Transverse colon (tissue), 4 donors: ENCODE results near the gene P3H3. TPM values are rescaled to one million over a fixed set of nuclear protein-coding genes. Genes with fewer than 3 reads are reported as not detected.

Source experiments
- DNase-seq: peaks from one replicate; pipeline ENCODE4 v3.0.0-alpha.2; 2019
- H3K27ac ChIP-seq, 4 donors: fragments of 200-600 bp; sonication (generic); 2 replicates each; pipeline ENCODE4 v1.5.1; 2016 to 2018; ENCODE audit warnings: inconsistent platforms in 4 of 4
- H3K27me3 ChIP-seq: fragments of 200-600 bp; sonication (generic); 2 replicates; pipeline ENCODE4 v1.5.1; 2017; ENCODE audit warnings: inconsistent platforms
- H3K36me3 ChIP-seq, 4 donors: fragments of 200-600 bp; sonication (generic); 2 replicates each; pipeline ENCODE4 v1.5.1; 2017 to 2019; ENCODE audit warnings: inconsistent platforms in 4 of 4
- H3K4me1 ChIP-seq, 4 donors: fragments of 200-600 bp; sonication (generic); 2 replicates each; pipeline ENCODE4 v1.5.1; 2017 to 2020; ENCODE audit warnings: inconsistent platforms in 4 of 4
- H3K4me3 ChIP-seq, 4 donors: fragments of 200-600 bp; sonication (generic); 1 replicate in 1 of 4; 2 replicates in 3 of 4; pipeline versions ENCODE4 v1.5.1 to v1.6.1; 2017 to 2019; ENCODE audit warnings: inconsistent platforms in 4 of 4
- H3K9me3 ChIP-seq, 2 donors: fragments of 200-600 bp; sonication (generic); 2 replicates each; pipeline ENCODE4 v1.5.1; 2017 to 2019; ENCODE audit warnings: inconsistent platforms in 2 of 2
- CTCF ChIP-seq, 5 experiments: fragments of 200-600 bp in 3 of 5; fragments of 450-650 bp in 2 of 5; sonication (generic) in 3 of 5; IDR thresholded peaks; 1 replicate in 2 of 5; 2 replicates in 3 of 5; pipeline ENCODE4 v1.5.1; 2016 to 2017; ENCODE audit warnings: antibody characterized with exemption in 5 of 5, inconsistent platforms in 3 of 5, mild to moderate bottlenecking in 2 of 5, moderate library complexity in 1 of 5
- EP300 ChIP-seq: sonication (generic); formaldehyde crosslinking; IDR thresholded peaks from one replicate; pipeline ENCODE4 v1.6.1; 2017; ENCODE audit warnings: antibody characterized with exemption, low read depth
- POLR2A ChIP-seq: fragments of 450-650 bp; IDR thresholded peaks from one replicate; pipeline ENCODE4 v1.6.1; 2016; ENCODE audit warnings: antibody characterized with exemption, mild to moderate bottlenecking, moderate library complexity
- POLR2AphosphoS5 ChIP-seq, 3 donors: sonication (generic); formaldehyde crosslinking; IDR thresholded peaks; one replicate each; pipeline ENCODE4 v1.6.1; 2016; ENCODE audit warnings: antibody characterized with exemption in 3 of 3
- WGBS, 2 donors: methylation state at CpG; one replicate each; pipeline ENCODE4 v1.1.5; 2018; ENCODE audit warnings: low coverage in 1 of 2; 5-methylcytosine and 5-hydroxymethylcytosine counted together
- in situ Hi-C, 4 donors: fragments of 200-750 bp; cut with MboI; loops; one replicate each; pipeline versions ENCODE4 v1.15.0 to v1.15.1; 2017; ENCODE audit warnings: low sequenced_read_pairs in 3 of 4, low pct_ligation_motif_present in 1 of 4, low pct_unique_long_range_greater_than_20kb in 1 of 4
- intact Hi-C: fragments of 100-400 bp; cut with DNase I; formaldehyde crosslinking; loops from one replicate; pipeline ENCODE4 v1.15.1; 2023; ENCODE audit warnings: low total_unique reads
- total RNA-seq, 4 donors: library from RNA; depleted of rRNA; stranded (reverse); fragments of >200 nt; gene quantifications; one replicate each; pipeline ENCODE4 v1.1.0, GENCODE V29; 2016

P3H3 gene
- total RNA-seq, 4 donors from 2014 or later: 5.9 to 32.9 (median 14.4) TPM

GRCh38 chr12:6840761-6841515, 12.7 kb downstream of the P3H3 start, which contains the start of gene GNB3:
TSS of gene GNB3 (plus strand) at chr12:6840925. CDS start at chr12:6841288, 363 bp downstream.
- intact Hi-C loops: no loop called here

GRCh38 chr12:6842075-6842474, 13.9 kb downstream of the P3H3 start:
- 69% methylated on average over 4 of the region's 4 CpGs; no CpG with 5 or more reads in 1 of the 2 donors for WGBS, 2 donors
- Histone ChIP-seq H3K27me3 (no peaks in the 10 kb centered on the region), H3K9me3 (no peaks in the 10 kb centered on the region), H3K4me1 (no peaks in the 10 kb centered on the region), H3K4me3 (no peak overlapping the region), H3K27ac (no peak overlapping the region), H3K36me3 (no peaks in the 10 kb centered on the region)
- DNase-seq: no peak
- in situ Hi-C loops: loop anchor here in 2 of 4 donors (25.0 kb wide), 1 partner anchor 105 kb away; no protein-coding TSS in a partner anchor
- no peak for TF ChIP-seq POLR2A
- TF ChIP-seq POLR2AphosphoS5 (IDR thresholded peaks at IDR 0.05): no peak
- no peak for TF ChIP-seq EP300
- no peak for TF ChIP-seq CTCF (IDR thresholded peaks at IDR 0.05)
- intact Hi-C loops: no loop called here

More at GRCh38 chr12:6840761-6841515, 12.7 kb downstream of the P3H3 start, which contains the start of gene GNB3:
- Histone ChIP-seq H3K36me3 (no peaks in the 10 kb centered on the region), H3K4me1 (no peaks in the 10 kb centered on the region), H3K27me3 (no peaks in the 10 kb centered on the region), H3K4me3 (no peak within 1 kb of the TSS), H3K9me3 (no peaks in the 10 kb centered on the region), H3K27ac (peak within 1 kb of the TSS in 2 of 4 donors; percentile 16 to 46)
- in situ Hi-C loops: loop anchor here in 2 of 4 donors (25.0 kb wide), 1 partner anchor 104 kb away; no protein-coding TSS in a partner anchor
- TF ChIP-seq EP300: no peak
- WGBS, 2 donors: 80% methylated on average over 20 of the region's 24 CpGs; no CpG with 5 or more reads in 1 of the 2 donors
- no peak for DNase-seq

- in situ Hi-C loops (loop anchor here in 2 of 4 donors (25.0 kb wide), 1 partner anchor 106 kb away; no protein-coding TSS in a partner anchor), intact Hi-C loops (no loop called here)
- Histone ChIP-seq H3K27me3 (no peaks in the 10 kb centered on the region), H3K27ac (no peak overlapping the region), H3K4me1 (no peaks in the 10 kb centered on the region), H3K4me3 (no peak overlapping the region), H3K9me3 (no peaks in the 10 kb centered on the region), H3K36me3 (no peaks in the 10 kb centered on the region)
- WGBS, 2 donors: 20 to 71% methylated on average over 3 to 16 of the region's 16 CpGs
- peak; percentile 10 for DNase-seq
- TF ChIP-seq POLR2AphosphoS5 (IDR thresholded peaks at IDR 0.05) (no peak), CTCF (IDR thresholded peaks at IDR 0.05) (no peak), POLR2A (no peak), EP300 (no peak)
Observed at GRCh38 chr12:6843118-6843902, 15.1 kb downstream of the P3H3 start.

GRCh38 chr12:6845395-6845794, 17.2 kb downstream of the P3H3 start:
- Histone ChIP-seq H3K4me3 (no peak overlapping the region), H3K9me3 (no peaks in the 10 kb centered on the region), H3K27me3 (no peaks in the 10 kb centered on the region), H3K36me3 (no peaks in the 10 kb centered on the region), H3K4me1 (peaks cover 0 to 5% (median 3%) of the 10 kb centered on the region in 4 donors), H3K27ac (no peak overlapping the region)
- peak; percentile 6 for DNase-seq
- WGBS, 2 donors: 93 to 100% methylated on average over 2 to 17 of the region's 17 CpGs
- in situ Hi-C loops (loop anchor here in 2 of 4 donors (25.0 kb wide), 1 partner anchor 108 kb away; no protein-coding TSS in a partner anchor), intact Hi-C loops (no loop called here)
- TF ChIP-seq EP300 (no peak), POLR2A (no peak), CTCF (IDR thresholded peaks at IDR 0.05) (no peak), POLR2AphosphoS5 (IDR thresholded peaks at IDR 0.05) (no peak)
